ENCODE measurements around the gene AKT3.

- no peak for TF ChIP-seq POLR2AphosphoS5 (IDR thresholded peaks at IDR 0.05; ENCODE audit: low read depth, low read length)
- TF ChIP-seq SIN3A (IDR thresholded peaks at IDR 0.05; ENCODE audit: borderline replicate concordance, insufficient read depth, low read length), result no peak
- no peak for TF ChIP-seq TAF1 (IDR thresholded peaks at IDR 0.05; ENCODE audit: borderline replicate concordance, insufficient read depth, low read length)
Measured at GRCh38 chr1:243523766-243524165, 326.3 kb downstream of the AKT3 start.
